ENCODE results near the gene CCDC71. TPM values are rescaled to one million over a fixed set of nuclear protein-coding genes. Genes with fewer than 3 reads are reported as not detected.

CCDC71 gene
- total RNA-seq, 1 donor from 2014 or later = 33.4 TPM

GRCh38 chr3:49132437-49133225, 33.5 kb downstream of the CCDC71 start, which contains the start of gene LAMB2:
LAMB2 (minus strand) TSS chr3:49133050; CDS start chr3:49132867, 183 bp downstream.
- TF ChIP-seq CTCF (conservative IDR thresholded peaks at IDR 0.05; ENCODE audit: low read depth, low read length) = peak; percentile 31
- H3K4me3 ChIP-seq (ENCODE audit: low read depth, low read length) = peak within 1 kb of the TSS; percentile 81
- DNase-seq (ENCODE audit: low read depth) = no peak

- no peak for TF ChIP-seq CTCF (conservative IDR thresholded peaks at IDR 0.05; ENCODE audit: low read depth, low read length)
- H3K4me3 ChIP-seq (ENCODE audit: low read depth, low read length) = peak overlapping the region; percentile 81
Observed at GRCh38 chr3:49132073-49132436, 34.1 kb downstream of the CCDC71 start.

GRCh38 chr3:49131576-49131975, 34.6 kb downstream of the CCDC71 start:
- DNase-seq (ENCODE audit: low read depth) = no peak
- peak overlapping the region; percentile 81 for H3K4me3 ChIP-seq (ENCODE audit: low read depth, low read length)
- no peak for TF ChIP-seq CTCF (conservative IDR thresholded peaks at IDR 0.05; ENCODE audit: low read depth, low read length)

More at GRCh38 chr3:49132073-49132436, 34.1 kb downstream of the CCDC71 start:
- no peak for DNase-seq (ENCODE audit: low read depth)

GRCh38 chr3:49131040-49131439, 35.1 kb downstream of the CCDC71 start:
- no peak for DNase-seq (ENCODE audit: low read depth)
- TF ChIP-seq CTCF (conservative IDR thresholded peaks at IDR 0.05; ENCODE audit: low read depth, low read length) = no peak
- H3K4me3 ChIP-seq (ENCODE audit: low read depth, low read length) = no peak overlapping the region

- H3K4me3 ChIP-seq (ENCODE audit: low read depth, low read length) = no peak overlapping the region
- no peak for DNase-seq (ENCODE audit: low read depth)
- no peak for TF ChIP-seq CTCF (conservative IDR thresholded peaks at IDR 0.05; ENCODE audit: low read depth, low read length)
Observed at GRCh38 chr3:49124991-49125670, 41.0 kb downstream of the CCDC71 start.

GRCh38 chr3:49124203-49124602, 41.9 kb downstream of the CCDC71 start:
- DNase-seq (ENCODE audit: low read depth) = no peak
- H3K4me3 ChIP-seq (ENCODE audit: low read depth, low read length) = no peak overlapping the region
- TF ChIP-seq CTCF (conservative IDR thresholded peaks at IDR 0.05; ENCODE audit: low read depth, low read length) = no peak

All from epithelial cell of proximal tubule (primary cell).